Spleen (tissue), 11 donors: ENCODE results near the gene TNFRSF18. TPM values are rescaled to one million over a fixed set of nuclear protein-coding genes. Genes with fewer than 3 reads are reported as not detected.

Experiments
- DNase-seq: peaks from one replicate; pipeline ENCODE4 v3.0.0-alpha.2; 2020
- H3K27ac ChIP-seq, 8 donors: fragments of 200-600 bp; sonication (generic) in 7 of 8; 1 replicate in 4 of 8; 2 replicates in 4 of 8; pipeline versions ENCODE4 v1.5.0 to v1.8.0; 2016 to 2021; ENCODE audit warnings: inconsistent platforms in 4 of 8, mild to moderate bottlenecking in 4 of 8, moderate library complexity in 1 of 8
- H3K27me3 ChIP-seq, 7 donors: fragments of 200-600 bp; sonication (generic) in 6 of 7; replicated peaks in 1 of 7; 1 replicate in 4 of 7; 2 replicates in 3 of 7; pipeline versions ENCODE4 v1.5.0 to v1.8.0; 2016 to 2021; ENCODE audit warnings: inconsistent platforms in 3 of 7, mild to moderate bottlenecking in 1 of 7
- H3K36me3 ChIP-seq, 6 donors: fragments of 200-600 bp; sonication (generic) in 5 of 6; 1 replicate in 4 of 6; 2 replicates in 2 of 6; pipeline versions ENCODE4 v1.5.0 to v1.8.0; 2016 to 2021; ENCODE audit warnings: inconsistent platforms in 2 of 6
- H3K4me1 ChIP-seq, 6 donors: fragments of 200-600 bp; sonication (generic) in 5 of 6; 1 replicate in 3 of 6; 2 replicates in 3 of 6; pipeline versions ENCODE4 v1.5.0 to v1.8.0; 2016 to 2021; ENCODE audit warnings: inconsistent platforms in 3 of 6
- H3K4me3 ChIP-seq, 8 donors: fragments of 200-600 bp; sonication (generic) in 7 of 8; 1 replicate in 4 of 8; 2 replicates in 4 of 8; pipeline versions ENCODE4 v1.5.0 to v1.8.0; 2016 to 2021; ENCODE audit warnings: inconsistent platforms in 4 of 8, mild to moderate bottlenecking in 4 of 8, moderate library complexity in 2 of 8
- H3K9me3 ChIP-seq, 8 donors: fragments of 200-600 bp; sonication (generic) in 7 of 8; 1 replicate in 4 of 8; 2 replicates in 4 of 8; pipeline versions ENCODE4 v1.5.0 to v1.8.0; 2016 to 2021; ENCODE audit warnings: inconsistent platforms in 4 of 8
- POLR2A ChIP-seq, 3 donors: fragments of 450-650 bp; IDR thresholded peaks; one replicate each; pipeline ENCODE4 v1.5.1; 2017; ENCODE audit warnings: antibody characterized with exemption in 3 of 3, mild to moderate bottlenecking in 1 of 3
- POLR2AphosphoS5 ChIP-seq, 3 donors: sonication (generic); formaldehyde crosslinking; IDR thresholded peaks; one replicate each; pipeline ENCODE4 v1.5.1; 2017; ENCODE audit warnings: antibody characterized with exemption in 3 of 3
- WGBS, 5 donors: extraction: QIAGEN DNeasy Blood & Tissue Kit in 3 of 5; methylation state at CpG; one replicate each; pipeline versions ENCODE4 v1.1.5 to v1.1.7; 2013 to 2018; 5-methylcytosine and 5-hydroxymethylcytosine counted together
- intact Hi-C: fragments of 100-400 bp; cut with DNase I; formaldehyde crosslinking; loops from one replicate; pipeline ENCODE4 v1.15.0; 2023; ENCODE audit warnings: low total_unique reads
- polyA plus RNA-seq, 3 donors: library from polyadenylated mRNA; stranded (reverse); fragments of 200-250 nt; gene quantifications; one replicate each; pipeline ENCODE4 v1.2.1, GENCODE V29; 2013
- total RNA-seq, 7 donors: library from RNA; depleted of rRNA in 3 of 7; stranded (reverse); fragments of >200 nt in 3 of 7; fragmentation: NEBNext Ultra II Directional in 4 of 7; extraction: Animal tissue kit (Norgen Biotek cat#: 25700) in 4 of 7; gene quantifications; one replicate each; pipeline versions ENCODE4 v1.1.0 to v1.2.1, GENCODE V29; 2016 to 2021
- TF ChIP-seq, protein P1 (sequence below), 11 experiments: fragments of 200-600 bp in 7 of 11; fragments of 450-650 bp in 4 of 11; sonication (generic) in 4 of 11; IDR thresholded peaks in 8 of 11; conservative IDR thresholded peaks in 3 of 11; 1 replicate in 7 of 11; 2 replicates in 4 of 11; pipeline versions ENCODE4 v1.4.0 to v1.8.0; 2016 to 2021; ENCODE audit warnings: antibody characterized with exemption in 11 of 11, inconsistent platforms in 4 of 11, mild to moderate bottlenecking in 1 of 11
- donor health status: healthy with polysubstance abuse.
- donor health status: DM: no; HTN: no; CAD: no; lungs with moderate emphysema.
- donor health status: DM: no; HTN: no; CAD: no.
- donor health status: Bipolar disorder and iron deficiency.
- donor health status: healthy.
- donor health status: DM: no; HTN: no; CAD: no.
- donor health status: DM: yes; HTN: yes; CAD: no.

The TNFRSF18 gene
- total and polyA plus RNA-seq, 10 donors, result 5.2 to 16.3 (median 7.6) TPM

GRCh38 chr1:1219341-1219740 is 12.9 kb upstream of the TNFRSF18 start:
- 77 to 96% (median 90%) methylated on average over 20 of the region's 20 CpGs for WGBS, 5 donors
- Histone ChIP-seq H3K27me3 (no peaks in the 10 kb centered on the region), H3K4me3 (no peak overlapping the region), H3K9me3 (no peaks in the 10 kb centered on the region), H3K36me3 (peaks cover 0 to 91% (median 77%) of the 10 kb centered on the region in 6 donors), H3K27ac (peak overlapping the region in 3 of 8 donors; percentile 32 to 60 (median 50)), H3K4me1 (peaks cover 15 to 28% (median 20%) of the 10 kb centered on the region in 6 donors)
- TF ChIP-seq, protein P1, sequence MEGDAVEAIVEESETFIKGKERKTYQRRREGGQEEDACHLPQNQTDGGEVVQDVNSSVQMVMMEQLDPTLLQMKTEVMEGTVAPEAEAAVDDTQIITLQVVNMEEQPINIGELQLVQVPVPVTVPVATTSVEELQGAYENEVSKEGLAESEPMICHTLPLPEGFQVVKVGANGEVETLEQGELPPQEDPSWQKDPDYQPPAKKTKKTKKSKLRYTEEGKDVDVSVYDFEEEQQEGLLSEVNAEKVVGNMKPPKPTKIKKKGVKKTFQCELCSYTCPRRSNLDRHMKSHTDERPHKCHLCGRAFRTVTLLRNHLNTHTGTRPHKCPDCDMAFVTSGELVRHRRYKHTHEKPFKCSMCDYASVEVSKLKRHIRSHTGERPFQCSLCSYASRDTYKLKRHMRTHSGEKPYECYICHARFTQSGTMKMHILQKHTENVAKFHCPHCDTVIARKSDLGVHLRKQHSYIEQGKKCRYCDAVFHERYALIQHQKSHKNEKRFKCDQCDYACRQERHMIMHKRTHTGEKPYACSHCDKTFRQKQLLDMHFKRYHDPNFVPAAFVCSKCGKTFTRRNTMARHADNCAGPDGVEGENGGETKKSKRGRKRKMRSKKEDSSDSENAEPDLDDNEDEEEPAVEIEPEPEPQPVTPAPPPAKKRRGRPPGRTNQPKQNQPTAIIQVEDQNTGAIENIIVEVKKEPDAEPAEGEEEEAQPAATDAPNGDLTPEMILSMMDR (IDR thresholded peaks at IDR 0.05 in 8 of 11, conservative IDR thresholded peaks at IDR 0.05 in 3 of 11), result no peak
- TF ChIP-seq POLR2AphosphoS5 (IDR thresholded peaks at IDR 0.05), result peak in 2 of 3 donors; percentile 11 to 24
- TF ChIP-seq POLR2A (IDR thresholded peaks at IDR 0.05), result no peak
- intact Hi-C loops, result no loop called here
- DNase-seq, result no peak

GRCh38 chr1:1218524-1219200 is 12.3 kb upstream of the TNFRSF18 start:
- H3K4me1 ChIP-seq, result peaks cover 20 to 34% (median 27%) of the 10 kb centered on the region in 6 donors
- peak in 1 of 3 donors; percentile 11 for TF ChIP-seq POLR2AphosphoS5 (IDR thresholded peaks at IDR 0.05)
- TF ChIP-seq, protein P1 (IDR thresholded peaks at IDR 0.05 in 8 of 11, conservative IDR thresholded peaks at IDR 0.05 in 3 of 11), result no peak
- H3K36me3 ChIP-seq, result peaks cover 0 to 84% (median 71%) of the 10 kb centered on the region in 6 donors
- DNase-seq, result no peak
- peak overlapping the region in 3 of 8 donors; percentile 32 to 60 (median 50) for H3K27ac ChIP-seq
- no peak overlapping the region for H3K4me3 ChIP-seq
- intact Hi-C loops, result no loop called here
- H3K27me3 ChIP-seq, result peaks cover 0 to 4% (median 0%) of the 10 kb centered on the region in 7 donors
- 92 to 95% (median 93%) methylated on average over 30 to 36 of the region's 36 CpGs for WGBS, 5 donors
- no peaks in the 10 kb centered on the region for H3K9me3 ChIP-seq

DNA sequence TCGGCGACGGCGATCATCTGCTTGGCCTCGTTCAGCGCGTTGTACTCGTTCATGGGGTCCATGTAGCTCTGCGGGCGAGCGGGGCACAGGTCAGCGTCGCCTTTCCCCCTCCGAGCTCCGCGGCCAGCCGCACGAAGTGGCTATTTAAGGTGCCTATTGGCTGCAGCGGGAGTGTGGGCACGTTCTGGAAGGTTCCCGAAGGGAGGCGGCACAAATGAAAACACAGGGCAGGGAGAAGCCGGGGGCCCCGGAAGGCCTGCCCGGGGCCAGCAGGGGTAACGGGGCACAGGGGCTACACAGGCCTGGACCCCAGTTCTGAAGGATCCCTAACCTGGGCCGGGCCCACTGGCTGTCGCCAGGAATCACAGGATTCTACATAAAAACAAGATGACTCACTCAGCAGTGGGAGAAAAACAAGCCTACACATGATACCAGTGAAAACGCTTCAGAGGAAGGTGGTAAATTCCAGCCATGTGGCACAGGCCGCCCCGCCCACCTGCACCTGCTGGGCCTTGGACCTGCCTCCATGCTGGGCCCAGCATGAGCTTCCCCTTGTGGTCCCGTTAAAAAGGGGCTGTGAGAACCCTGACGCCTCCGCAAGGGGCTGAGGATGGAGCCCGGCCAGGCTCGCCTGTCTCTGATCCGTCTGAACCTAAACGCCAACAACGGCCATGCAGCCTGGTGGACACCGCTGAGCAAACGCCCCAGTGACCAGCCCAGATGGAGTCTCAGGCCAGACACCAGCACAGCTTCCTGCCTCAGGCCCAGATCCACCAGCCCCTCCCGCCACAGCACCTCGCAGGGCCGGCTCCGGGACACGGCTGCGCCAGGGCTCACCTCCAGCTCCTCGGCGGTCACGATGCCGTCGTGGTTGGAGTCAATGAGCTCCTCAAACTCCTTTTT is 11.5 kb upstream of the TNFRSF18 start:
- WGBS, 5 donors, result 90 to 94% (median 92%) methylated on average over 43 to 52 of the region's 52 CpGs
- H3K36me3 ChIP-seq, result peaks cover 0 to 76% (median 63%) of the 10 kb centered on the region in 6 donors
- TF ChIP-seq POLR2A (IDR thresholded peaks at IDR 0.05) (no peak), POLR2AphosphoS5 (IDR thresholded peaks at IDR 0.05) (peak in 1 of 3 donors; percentile 33)
- TF ChIP-seq, protein P1 (IDR thresholded peaks at IDR 0.05 in 8 of 11, conservative IDR thresholded peaks at IDR 0.05 in 3 of 11), result no peak

More for the DNA sequence above, 11.5 kb upstream of the TNFRSF18 start:
- Histone ChIP-seq H3K9me3 (no peaks in the 10 kb centered on the region), H3K27me3 (peaks cover 0 to 11% (median 0%) of the 10 kb centered on the region in 7 donors), H3K4me1 (peaks cover 28 to 42% (median 35%) of the 10 kb centered on the region in 6 donors), H3K27ac (peak overlapping the region in 3 of 8 donors; percentile 33 to 82 (median 60)), H3K4me3 (no peak overlapping the region)
- intact Hi-C loops, result no loop called here
- no peak for DNase-seq
